ENCODE data around the gene KIAA1217.
A peak's percentile ranks its signal among the peaks of the same experiment; 100 is the strongest.
"Not testable (repeated sequence)": the region's sequence is repeated elsewhere in the genome, so short reads cannot be mapped to it uniquely, and the experiment has no call there.

KIAA1217 gene

DNA sequence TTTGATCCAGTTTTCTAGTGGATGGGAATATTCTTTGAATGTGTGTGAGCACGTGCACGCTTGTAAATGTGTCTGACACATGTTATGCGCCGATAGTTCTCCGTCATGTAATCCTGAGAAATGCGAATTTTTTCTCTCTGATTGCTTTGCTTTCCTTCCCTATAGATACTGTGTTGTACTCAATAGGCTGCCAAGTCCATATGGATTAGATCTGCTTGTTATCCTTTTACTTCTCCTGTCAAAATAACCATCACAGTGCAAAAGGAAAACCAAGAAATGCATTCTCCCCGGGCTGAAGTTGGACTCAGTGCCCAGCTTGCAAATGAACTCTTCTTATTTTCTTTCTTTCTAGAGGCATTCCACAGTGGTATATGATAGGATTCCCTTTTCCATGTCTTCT, 131.9 kb downstream of the KIAA1217 start:
- no peak for DNase-seq (ENCODE audit: low spot score)

DNA sequence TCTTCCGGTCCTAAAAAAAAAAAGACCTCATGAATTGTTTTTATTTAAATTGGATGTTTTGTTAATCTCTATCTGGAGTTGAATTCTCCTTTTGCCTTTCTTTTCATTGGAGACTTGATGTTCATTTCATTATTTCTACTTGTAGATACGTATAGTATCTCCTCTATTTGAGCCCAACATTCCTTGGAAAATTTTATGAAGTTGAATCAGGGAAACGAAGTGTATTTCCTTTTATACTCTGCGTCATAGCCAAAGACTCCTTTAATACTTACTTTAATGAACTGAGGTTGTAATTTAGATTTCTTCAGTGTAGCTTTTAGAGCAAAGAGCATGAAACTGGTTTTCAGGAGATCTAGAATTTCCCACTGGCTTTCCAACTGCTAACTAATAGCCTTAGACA, 132.4 kb downstream of the KIAA1217 start:
- no peak for DNase-seq (ENCODE audit: low spot score)

DNA sequence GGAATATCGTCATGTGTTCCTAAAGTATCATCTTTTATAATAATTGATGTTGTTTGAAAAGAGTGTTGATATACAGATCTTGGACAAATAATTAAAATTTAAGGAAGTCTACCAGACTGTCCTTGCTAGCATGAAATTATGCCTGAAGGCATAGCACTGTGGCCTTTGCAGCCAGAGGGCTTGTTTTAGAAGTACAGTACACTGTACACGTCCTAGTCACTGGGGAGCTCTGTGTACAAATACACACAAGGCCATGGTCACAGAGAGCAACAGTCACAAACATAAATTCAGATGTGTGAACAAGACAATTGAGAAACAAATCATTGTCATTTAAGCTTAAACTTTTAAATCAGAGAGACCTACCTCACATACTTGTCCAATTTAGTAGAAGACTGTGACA, 133.0 kb downstream of the KIAA1217 start:
- no peak for DNase-seq (ENCODE audit: low spot score)

DNA sequence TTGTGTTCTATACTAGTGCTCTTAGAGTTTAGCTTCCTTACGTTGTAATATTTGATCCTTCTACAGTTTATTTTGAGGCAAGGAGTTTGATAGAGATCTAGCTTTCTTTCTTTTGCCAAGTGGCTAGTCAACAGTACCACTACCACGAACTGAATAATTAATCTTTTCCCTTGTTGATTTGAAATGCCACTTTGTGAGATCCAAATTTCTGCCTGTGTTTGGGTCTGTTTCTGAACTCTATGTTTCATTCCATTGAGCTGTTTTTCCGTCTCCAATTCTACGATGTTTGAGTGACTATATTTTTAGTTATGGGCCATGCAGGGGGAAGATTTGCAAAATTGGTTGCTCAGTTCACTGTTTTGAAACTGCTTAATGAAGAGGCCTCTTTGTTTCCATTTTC, 134.7 kb downstream of the KIAA1217 start:
- no peak for DNase-seq (ENCODE audit: low spot score)

DNA sequence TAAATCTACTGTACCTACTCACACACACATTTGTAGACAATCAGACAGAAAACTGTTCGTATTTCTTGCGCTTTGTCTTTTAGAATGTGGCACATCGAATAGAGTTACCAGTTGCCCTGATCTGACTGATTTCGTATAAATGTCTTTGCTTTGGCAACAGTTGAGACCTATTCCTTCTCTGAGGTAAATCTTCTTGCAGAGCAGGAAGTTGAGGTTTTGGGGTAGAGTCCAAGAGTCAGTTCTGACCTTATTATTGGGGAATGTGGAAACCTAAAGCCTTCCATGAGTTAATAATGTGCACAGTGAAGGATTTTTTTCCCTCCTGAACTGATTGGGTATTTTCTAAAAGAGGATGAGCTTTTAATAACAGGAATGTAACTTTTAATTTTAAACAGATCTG, 135.3 kb downstream of the KIAA1217 start:
- DNase-seq (ENCODE audit: low spot score), result no peak

DNA sequence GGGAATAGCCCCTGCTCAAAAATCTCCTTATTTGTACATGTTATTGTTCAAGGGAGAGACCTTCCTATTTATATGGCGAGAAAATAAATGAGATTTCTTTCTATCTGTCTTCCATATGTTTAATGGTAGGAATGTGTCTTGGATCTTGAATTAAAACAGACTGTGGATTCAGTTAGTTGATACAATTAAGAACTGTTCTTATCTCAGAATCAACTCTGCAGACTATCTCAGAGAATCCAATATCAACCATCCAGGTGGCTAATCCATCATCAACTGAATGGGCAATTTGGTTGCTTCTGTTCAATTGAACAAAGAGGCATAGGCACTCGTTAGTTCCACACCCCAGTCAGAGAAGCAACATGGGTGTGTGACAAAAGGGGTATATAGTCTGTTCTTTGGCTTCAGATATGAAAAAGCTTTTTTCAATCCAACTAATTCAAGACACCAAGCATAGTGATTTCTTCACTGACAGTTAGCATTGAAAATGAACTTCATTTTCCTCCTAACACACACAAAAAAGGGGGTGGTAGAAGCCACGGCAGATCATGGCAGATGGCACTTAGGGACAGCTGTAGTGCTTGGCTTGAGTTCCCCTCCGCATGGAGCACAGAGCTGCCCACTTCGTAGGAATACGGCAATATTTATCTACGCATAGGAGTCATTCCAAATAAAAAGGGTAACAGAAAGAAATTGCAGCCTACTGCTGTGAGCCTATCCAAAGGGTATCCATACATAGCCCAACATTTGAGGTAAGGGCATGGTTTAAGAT, 135.9 kb downstream of the KIAA1217 start:
- no peak for DNase-seq (ENCODE audit: low spot score)

DNA sequence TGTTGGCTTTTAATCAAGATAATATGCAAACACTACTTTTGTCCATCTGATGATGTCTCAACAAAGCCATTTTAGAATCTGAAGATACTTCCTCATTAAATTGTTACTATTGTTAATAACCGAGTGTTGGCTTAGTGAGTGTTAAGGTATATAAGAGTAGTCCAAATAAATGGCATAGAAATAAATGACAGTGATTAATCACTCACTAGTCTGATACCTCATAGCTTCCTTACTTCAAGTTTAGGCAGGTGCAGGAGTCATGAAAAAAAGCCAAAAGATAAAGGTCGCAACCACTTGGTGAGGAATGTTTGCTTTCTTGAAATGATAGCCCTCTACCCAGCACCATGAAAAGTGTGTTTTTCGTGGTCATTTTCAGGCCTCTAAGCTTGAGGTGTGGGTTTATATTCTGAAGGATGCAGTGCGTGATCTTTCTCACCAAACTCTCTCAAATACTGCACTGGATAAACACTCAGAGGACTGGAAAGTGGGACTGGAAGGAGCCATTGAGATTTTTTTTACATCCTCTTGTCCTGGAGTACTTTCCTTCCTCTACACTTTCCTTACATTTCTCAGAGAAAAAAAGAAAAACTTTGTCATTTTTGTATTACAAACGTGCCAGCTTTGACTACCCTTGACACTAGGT, 138.1 kb downstream of the KIAA1217 start:
- DNase-seq (ENCODE audit: low spot score), result no peak

DNA sequence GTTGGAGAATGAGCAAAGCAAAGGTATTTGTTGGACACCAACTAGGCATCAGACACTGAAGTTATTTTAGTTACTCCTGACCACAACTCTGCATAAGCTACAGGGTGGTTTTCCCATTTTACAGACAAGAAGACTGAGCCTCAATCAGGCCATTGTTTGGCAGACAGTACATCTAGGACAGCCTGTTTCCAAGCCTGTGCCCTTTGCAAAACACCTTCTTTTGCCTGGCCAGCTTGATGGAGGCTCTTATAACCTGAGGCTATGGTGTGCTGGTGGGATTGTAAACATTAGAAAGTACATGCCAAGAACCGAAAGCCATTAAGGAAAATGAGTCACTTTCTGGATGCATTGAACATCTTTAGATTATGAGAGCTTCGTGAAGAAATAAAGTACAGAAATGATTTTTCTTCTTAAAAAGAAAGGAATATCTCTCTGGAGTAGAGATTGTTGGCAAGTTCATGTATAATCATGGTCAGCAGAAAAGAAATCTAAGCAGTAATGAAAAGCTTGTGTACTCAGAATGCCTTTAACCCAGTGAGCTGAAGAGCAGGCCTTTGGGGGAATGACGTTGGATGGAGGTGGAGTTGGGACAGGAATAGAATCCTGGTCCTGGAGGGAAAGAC, 140.6 kb downstream of the KIAA1217 start:
- no peak for DNase-seq (ENCODE audit: low spot score)

DNA sequence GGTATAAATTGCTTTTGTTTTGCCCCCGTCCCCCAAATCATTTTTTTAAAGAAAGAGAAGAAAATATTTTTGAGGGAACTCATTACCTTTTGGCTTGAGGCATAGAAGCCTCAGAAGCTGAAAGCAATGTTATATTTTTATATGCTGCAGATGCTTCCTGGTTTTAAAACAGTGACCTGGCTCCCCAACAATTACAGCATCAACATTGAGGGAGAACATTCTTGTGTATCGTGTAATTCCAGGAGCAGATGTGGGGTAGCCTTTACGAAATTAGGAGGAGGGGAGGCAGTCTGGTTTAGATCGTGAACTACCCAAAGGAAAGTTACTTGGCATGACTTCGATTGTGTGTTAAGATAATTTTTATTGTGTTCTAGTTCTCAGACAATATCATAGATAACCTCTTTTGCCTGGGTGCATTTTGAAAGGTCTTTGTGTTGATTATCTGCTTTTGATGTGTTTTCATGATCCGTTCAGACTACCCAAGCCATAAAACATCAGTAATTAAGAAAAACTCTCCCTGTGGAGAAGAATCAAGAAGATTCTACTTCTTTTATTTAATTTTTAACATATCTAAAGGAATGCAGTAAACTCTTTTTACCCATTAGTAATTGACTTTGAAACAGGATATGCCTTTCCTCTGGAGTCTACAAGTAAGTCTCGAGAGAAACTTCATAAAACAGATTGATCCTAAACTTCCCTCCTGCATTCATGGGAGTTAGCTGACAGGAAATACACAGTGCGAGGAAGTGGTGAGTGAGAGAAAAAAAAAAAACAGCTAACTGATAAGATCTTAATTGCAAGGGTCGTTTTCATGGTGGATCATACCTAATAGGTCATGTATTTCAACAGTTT, 141.4 kb downstream of the KIAA1217 start:
- DNase-seq (ENCODE audit: low spot score), result no peak

DNA sequence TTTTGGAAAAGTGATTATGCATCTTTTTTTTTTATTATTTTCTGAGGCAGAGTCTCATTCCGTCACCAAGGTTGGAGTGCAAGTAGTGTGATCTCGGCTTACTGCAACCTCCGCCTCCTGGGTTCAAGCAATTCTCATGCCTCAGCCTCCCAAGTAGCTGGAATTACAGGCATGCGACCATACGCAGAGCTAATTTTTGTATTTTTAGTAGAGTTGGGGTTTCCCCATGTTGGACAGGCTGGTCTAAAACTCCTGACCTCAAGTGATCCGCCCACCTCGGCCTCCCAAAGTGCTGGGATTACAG, 141.9 kb downstream of the KIAA1217 start:
- not testable (repeated sequence) for DNase-seq (ENCODE audit: low spot score)

DNA sequence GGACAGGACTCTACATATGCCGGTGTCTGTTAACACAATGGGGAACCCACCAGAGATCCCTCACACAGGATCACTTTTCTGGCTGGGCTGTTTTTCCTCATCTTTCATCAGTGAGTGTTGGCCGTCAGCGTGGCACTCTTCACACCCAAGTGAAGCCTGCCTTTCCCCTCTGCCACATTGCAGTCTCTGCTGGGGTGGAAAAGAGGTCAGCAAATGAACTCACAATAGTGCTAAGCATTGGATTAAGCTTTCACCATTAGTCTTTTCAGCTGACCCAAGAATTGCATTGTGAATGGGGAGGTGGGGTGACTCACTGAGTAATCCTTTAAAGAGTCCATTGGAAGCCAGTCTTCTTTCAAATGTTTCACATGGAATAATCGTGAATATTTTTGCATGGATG, 143.0 kb downstream of the KIAA1217 start:
- DNase-seq (ENCODE audit: low spot score), result no peak

DNA sequence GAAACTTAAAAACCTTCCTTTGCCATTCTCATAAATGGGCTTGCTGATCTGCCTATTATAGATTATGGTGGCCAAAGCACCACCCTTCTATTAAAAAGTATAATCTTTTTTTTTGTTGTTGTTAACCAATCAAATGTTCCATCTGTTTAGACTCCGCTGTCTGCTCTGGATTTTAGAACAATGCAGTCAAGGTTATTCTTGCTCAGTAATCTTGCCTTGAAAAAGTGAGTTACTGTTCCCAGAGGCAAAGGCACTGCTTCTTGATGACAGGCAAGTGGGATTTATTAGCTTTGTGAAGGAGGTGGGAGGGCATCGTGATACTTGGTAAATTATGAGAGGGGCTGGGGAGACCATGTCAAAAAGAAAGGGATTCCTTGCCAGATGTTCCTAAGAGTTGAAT, 143.5 kb downstream of the KIAA1217 start:
- DNase-seq (ENCODE audit: low spot score), result no peak

DNA sequence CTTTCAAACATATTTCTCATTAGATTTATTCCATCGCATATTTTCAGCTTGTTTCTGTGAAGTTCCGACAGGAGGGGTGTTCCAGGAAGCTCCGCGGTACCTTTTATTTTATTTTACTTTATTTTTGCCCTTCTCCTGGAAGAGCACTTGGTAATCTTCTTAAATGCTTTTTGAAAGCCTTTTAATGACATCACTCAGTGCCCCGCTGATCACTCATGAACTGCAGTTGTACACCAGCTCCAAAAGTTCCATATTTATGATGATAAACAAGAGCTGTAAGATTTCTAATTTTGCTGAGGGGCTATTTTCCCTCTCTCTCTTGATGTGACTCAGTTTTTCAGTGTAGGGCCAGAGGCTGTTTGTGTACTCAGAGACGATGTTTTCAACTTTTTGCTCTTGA, 144.4 kb downstream of the KIAA1217 start:
- DNase-seq (ENCODE audit: low spot score), result no peak

DNA sequence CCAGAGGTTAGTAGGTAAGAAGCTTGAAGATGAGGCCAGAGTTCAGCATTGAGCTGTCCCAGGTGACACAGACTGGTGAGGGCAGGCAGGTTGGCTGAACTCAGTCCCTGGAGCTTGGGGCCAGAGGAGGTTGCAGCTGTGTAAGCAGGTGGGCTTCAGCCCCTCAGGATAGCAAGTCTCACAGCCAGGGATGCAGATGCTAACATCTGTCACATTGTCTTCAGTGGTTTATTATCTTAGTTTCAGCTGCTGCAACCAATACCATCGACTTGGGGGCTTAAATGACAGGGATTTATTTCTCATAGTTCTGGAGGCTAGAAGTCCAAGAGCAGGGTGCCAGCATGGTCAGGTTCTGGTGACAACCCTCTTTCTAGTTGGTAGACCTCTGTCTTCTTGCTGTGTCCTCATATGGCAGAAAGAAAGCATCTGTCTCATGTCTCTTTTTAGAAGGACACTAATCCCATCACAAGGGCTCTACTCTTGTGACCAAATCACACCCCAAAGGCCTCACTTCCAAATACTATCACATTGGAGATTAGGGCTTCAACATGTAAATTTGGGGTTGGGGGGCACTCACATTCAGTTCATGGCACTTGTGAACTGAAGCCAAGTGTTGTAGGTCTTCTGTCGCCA, 146.2 kb downstream of the KIAA1217 start:
- no peak for DNase-seq (ENCODE audit: low spot score)

DNA sequence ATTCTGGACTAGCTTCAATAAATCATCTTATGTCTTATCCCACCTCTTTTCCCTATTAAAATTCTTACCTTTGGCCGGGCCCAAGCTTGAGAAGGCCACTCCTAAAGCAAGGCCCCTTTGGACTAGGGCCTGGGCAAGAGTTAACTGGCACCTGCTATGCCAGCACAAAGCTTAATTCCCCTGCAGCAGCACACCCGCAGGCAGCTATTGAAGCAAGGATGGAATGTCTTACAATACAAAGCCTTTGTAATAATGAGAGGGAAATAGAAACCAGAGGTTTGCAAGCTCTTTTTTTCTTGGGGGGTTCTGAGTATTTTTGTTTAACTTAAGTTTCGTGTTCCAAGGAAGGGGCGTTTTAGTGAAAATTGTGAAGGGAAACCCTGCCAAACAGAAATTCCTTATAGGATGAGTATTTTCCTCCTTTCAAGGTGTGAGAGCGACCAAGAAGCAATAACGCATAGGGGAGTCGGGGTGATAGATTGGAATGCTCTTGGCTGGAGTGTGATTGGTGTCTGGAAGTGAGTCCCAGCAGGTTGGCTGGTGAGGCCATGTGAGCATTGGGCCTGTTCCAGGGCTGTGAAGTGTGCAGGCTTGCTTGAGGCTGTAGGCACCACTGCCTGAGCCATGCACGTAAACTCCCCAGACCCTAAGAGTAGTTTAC, 148.5 kb downstream of the KIAA1217 start:
- DNase-seq (ENCODE audit: low spot score), result no peak

DNA sequence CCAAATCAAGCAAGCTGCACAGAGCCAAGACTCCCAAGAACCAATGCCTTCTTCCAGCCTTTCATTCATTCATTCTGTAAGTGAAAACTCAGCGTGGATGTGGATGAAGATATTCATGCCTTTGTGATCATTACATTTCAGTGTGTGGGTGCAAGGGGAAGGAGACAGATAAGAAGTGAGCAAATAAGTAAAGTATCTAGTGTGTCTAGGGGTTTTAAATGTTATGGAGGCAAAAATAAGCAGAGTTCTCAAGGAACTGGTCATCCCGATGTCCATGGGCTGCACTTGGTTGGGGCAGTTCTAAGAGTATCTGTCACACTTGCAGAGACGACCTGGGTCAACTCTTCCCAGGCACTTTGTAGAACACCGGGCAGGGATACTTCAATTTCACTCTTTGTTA, 149.1 kb downstream of the KIAA1217 start:
- DNase-seq (ENCODE audit: low spot score), result no peak

DNA sequence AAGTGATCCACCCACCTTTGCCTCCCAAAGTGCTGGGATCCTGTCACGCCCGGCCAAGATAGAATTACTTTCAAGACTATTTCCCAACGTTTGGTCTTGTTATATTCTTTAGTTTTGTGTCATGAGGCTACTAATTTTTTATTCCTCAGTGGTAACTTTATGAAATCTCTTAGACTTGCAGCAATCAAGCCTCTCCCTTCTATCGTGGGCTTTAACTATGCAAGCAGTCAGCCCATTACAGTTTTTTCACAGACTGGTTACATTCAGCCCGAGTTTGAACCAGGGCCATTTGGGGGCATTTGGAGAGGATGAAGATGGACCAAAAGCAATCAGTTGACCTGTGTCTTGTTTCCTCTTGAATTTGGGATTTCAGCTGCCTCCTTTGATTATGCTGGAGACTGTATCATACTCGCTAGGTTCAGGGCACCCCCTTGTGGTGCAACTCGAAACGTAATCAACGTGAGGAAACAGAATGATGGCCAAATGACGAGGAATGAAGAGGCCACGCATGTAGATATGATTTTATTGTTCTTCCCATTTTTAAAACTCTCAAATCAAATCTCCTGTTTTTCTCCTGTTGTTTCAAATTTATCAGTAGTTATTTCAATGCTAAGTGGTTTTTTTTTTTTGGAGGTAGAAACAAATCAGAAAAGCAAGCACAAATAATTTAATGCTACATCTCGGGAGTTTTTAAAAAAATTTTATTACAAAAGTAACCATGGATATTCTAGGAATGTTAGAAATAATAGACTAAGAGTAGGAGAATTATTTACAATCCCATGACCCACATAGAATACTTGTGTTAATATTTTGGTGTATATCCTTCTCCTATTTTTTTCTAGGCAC, 151.6 kb downstream of the KIAA1217 start:
- peak; percentile 40 for DNase-seq (ENCODE audit: low spot score)

DNA sequence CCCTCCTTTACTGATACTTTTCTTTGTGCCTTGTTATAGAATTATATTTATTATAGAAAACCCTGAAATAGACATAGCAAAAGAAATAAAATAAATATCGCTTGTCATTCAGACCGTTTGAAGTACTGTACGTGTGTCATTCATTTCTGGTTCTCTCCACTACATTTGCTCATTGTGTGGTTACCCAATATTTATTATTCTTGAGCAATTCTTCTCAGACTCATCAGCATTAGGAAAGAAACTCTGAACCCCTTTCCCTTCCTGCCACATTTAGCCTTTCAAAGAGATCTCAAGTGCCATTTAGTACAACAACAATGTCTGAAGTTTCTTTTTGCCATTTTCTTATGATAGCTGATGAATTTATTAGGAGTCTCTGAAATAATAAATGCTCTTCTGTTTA, 154.1 kb downstream of the KIAA1217 start:
- no peak for DNase-seq (ENCODE audit: low spot score)

DNA sequence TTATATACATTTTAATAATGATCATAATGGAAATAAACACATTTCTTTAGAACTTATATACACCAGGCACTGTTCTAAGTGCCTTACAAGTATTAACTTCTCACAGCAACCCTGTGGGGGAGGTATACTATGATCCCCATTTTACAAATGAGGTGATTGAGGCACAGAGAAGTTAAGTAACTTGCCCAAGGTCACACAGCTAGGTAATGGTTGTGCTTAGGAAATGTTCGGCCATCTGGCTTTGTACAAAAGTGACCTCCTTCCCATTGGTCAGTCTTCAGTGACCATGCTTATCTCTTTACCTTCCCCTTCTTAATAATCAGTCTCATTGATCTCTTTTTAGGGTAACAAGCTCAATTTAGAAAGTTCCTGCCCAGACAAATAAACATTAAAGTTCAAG, 158.8 kb downstream of the KIAA1217 start:
- no peak for DNase-seq (ENCODE audit: low spot score)

DNA sequence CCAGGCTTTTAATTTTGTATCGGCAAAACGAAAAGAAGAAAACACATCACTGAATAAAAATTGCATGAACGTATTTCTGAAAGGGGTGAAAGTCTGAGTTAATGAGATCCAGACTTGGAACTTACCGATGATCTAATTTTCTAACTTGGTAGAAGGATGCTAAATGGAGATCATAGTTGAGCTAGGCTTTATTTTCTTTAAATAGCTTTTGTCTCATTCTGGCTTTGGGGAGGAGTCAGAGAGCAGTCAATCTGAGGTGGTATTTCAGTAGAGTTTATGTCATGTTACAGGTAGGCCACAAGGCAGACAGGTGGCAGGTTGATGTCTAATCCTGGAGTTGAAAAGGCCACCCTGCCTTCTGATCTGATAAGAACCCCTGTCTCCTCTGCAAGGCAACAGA, 161.9 kb downstream of the KIAA1217 start:
- DNase-seq (ENCODE audit: low spot score), result no peak

DNA sequence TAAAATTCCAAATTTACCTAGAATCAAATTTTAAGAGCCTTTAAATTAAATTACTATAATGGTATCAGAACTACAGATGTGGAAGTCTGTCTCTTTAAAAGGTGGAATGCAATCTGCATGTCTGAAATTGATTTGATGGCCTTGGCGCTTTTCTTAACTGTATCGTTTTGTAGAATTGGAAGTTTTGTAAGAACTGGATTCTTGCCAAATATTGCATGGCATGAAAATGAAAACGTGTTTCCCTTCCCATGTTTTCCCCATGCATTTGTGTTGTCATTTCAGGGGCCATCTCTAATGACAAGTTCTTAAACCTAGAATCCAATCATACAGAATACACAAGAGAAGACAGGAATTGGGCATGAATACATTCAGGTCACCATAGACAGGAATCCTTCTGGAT, 162.5 kb downstream of the KIAA1217 start:
- no peak for DNase-seq (ENCODE audit: low spot score)
